A673 (cell line): Measurements from ENCODE around the gene RGS21. TPM values are rescaled to one million over a fixed set of nuclear protein-coding genes. Genes with fewer than 3 reads are reported as not detected.

Experiments used
- BruUV-seq: library from RNA; stranded (reverse); fragments of 400-500 nt; replicated peaks from 2 replicates; lab custom pipeline; 2021; lab: Mats Ljungman, UMichigan
- CTCF ChIA-PET: fragments of 300-600 bp; sonication (Branson Sonifier 250); formaldehyde crosslinking; loops from one replicate; lab custom pipeline; 2022; ENCODE audit warnings: antibody characterized with exemption; lab: Charles Lee
- POLR2A ChIA-PET: fragments of 300-600 bp; sonication (Branson Sonifier 250); formaldehyde crosslinking; loops from one replicate; lab custom pipeline; 2022; ENCODE audit warnings: antibody characterized with exemption; ENCODE audit not compliant: low non-redundant PET; lab: Charles Lee
- DNase-seq: peaks from one replicate; pipeline ENCODE4 v3.0.0-alpha.2; 2015; ENCODE audit warnings: low spot score
- H3K27ac ChIP-seq: fragments of 200-600 bp; sonication (generic); 2 replicates; pipeline ENCODE4 v1.5.1; 2016; ENCODE audit warnings: mixed run types, low read depth, mild to moderate bottlenecking, mixed read lengths, antibody characterized with exemption, low read length; ENCODE audit not compliant: poor library complexity, severe bottlenecking
- H3K27me3 ChIP-seq: fragments of 200-600 bp; sonication (generic); replicated peaks from 2 replicates; pipeline ENCODE4 v1.6.1; 2017; ENCODE audit warnings: mixed run types, low read depth, mild to moderate bottlenecking, mixed read lengths, antibody characterized with exemption, low read length; ENCODE audit not compliant: insufficient read depth, poor library complexity
- H3K36me3 ChIP-seq: fragments of 200-600 bp; sonication (generic); 2 replicates; pipeline ENCODE4 v1.6.1; 2016; ENCODE audit warnings: mixed run types, mild to moderate bottlenecking, mixed read lengths, antibody characterized with exemption, low read length; ENCODE audit not compliant: insufficient read depth, poor library complexity, severe bottlenecking
- H3K4me1 ChIP-seq: fragments of 200-600 bp; sonication (generic); 2 replicates; pipeline ENCODE4 v1.6.1; 2017; ENCODE audit warnings: mixed run types, mild to moderate bottlenecking, mixed read lengths, antibody characterized with exemption, low read length; ENCODE audit not compliant: insufficient read depth, poor library complexity, severe bottlenecking
- H3K4me3 ChIP-seq: fragments of 200-600 bp; sonication (generic); 2 replicates; pipeline ENCODE4 v1.5.1; 2016; ENCODE audit warnings: low read depth, mixed run types, mild to moderate bottlenecking, mixed read lengths, low read length; ENCODE audit not compliant: poor library complexity, severe bottlenecking
- H3K9me3 ChIP-seq: fragments of 200-600 bp; sonication (generic); 2 replicates; pipeline ENCODE4 v1.6.1; 2016; ENCODE audit warnings: mixed run types, low read depth, mild to moderate bottlenecking, mixed read lengths, antibody characterized with exemption, low read length; ENCODE audit not compliant: poor library complexity, severe bottlenecking
- EZH2 ChIP-seq: fragments of 200-600 bp; sonication (generic); IDR thresholded peaks from 2 replicates; pipeline ENCODE4 v1.6.1; 2017; ENCODE audit warnings: borderline replicate concordance, low read depth, mild to moderate bottlenecking, mixed read lengths, antibody characterized with exemption, low read length; ENCODE audit not compliant: poor library complexity, severe bottlenecking
- intact Hi-C: fragments of 100-400 bp; cut with micrococcal nuclease; formaldehyde crosslinking; loops from one replicate; pipeline ENCODE4 v1.10.0; 2022; ENCODE audit not compliant: unreplicated experiment
- total RNA-seq: library from RNA; stranded (reverse); gene quantifications from 2 replicates; pipeline ENCODE4 v1.2.3, GENCODE V29; 2021
- TF ChIP-seq, protein P1 (sequence below): fragments of 300-800, 200-600 bp; sonication (generic); conservative IDR thresholded peaks from 2 replicates; pipeline ENCODE4 v1.5.1; 2017; ENCODE audit warnings: low read depth, mild to moderate bottlenecking, antibody characterized with exemption, low read length, moderate library complexity, mixed read lengths

RGS21 gene
- total RNA-seq, 1 experiment from 2014 or later = 0.43 TPM

DNA sequence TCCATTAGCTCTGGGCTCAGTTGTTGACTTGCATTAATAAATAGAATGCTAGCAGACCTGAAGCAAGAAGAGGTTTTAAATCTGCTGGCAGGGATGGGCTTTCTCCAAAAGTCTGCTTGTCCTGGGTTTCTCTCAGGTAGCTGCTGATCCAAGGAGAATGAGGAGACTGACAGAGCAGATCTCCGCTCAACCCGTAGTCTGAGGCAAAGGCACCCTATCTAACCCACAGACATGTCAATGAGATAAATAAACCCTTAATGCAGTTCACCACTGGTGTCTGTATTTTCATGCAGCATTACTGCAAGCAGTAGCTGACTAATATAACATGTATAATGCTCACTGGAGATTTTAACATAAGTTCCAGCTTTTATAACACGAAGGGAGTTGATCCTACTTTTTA is 44.1 kb upstream of the RGS21 start:
- TF ChIP-seq, protein P1, sequence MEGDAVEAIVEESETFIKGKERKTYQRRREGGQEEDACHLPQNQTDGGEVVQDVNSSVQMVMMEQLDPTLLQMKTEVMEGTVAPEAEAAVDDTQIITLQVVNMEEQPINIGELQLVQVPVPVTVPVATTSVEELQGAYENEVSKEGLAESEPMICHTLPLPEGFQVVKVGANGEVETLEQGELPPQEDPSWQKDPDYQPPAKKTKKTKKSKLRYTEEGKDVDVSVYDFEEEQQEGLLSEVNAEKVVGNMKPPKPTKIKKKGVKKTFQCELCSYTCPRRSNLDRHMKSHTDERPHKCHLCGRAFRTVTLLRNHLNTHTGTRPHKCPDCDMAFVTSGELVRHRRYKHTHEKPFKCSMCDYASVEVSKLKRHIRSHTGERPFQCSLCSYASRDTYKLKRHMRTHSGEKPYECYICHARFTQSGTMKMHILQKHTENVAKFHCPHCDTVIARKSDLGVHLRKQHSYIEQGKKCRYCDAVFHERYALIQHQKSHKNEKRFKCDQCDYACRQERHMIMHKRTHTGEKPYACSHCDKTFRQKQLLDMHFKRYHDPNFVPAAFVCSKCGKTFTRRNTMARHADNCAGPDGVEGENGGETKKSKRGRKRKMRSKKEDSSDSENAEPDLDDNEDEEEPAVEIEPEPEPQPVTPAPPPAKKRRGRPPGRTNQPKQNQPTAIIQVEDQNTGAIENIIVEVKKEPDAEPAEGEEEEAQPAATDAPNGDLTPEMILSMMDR = no peak
- TF ChIP-seq EZH2 = no peak
- POLR2A ChIA-PET = no interaction called here

DNA sequence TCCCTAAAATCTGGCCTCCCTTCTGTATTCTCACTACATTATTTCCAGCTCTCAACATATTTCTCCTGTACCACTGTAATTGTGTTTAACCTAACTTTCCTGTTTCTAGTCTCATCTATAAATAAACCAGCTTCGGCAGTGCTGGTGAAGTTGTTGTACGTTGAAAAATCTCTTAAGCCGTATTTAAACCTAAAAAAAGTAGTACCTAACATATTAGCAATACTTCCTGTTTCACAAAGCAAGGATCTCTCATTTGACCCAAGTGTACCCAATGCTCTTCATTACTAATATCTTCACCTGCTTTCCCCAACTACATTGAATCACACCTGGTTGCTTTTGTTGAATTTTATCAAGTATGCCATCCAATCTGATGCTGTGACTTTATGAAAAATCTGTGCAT is 42.2 kb upstream of the RGS21 start:
- Histone ChIP-seq H3K4me1 (no peaks in the 10 kb centered on the region), H3K27me3 (no peaks in the 10 kb centered on the region), H3K27ac (no peak overlapping the region), H3K9me3 (no peaks in the 10 kb centered on the region), H3K4me3 (no peak overlapping the region), H3K36me3 (no peaks in the 10 kb centered on the region)
- no peak for TF ChIP-seq EZH2
- TF ChIP-seq, protein P1 = no peak
- BruUV-seq = no TSS peak
- ChIA-PET CTCF (no interaction called here), POLR2A (no interaction called here)
- intact Hi-C loops = no loop called here
- no peak for DNase-seq

More for the DNA sequence above, 44.1 kb upstream of the RGS21 start:
- H3K9me3 ChIP-seq = no peaks in the 10 kb centered on the region
- H3K4me1 ChIP-seq = no peaks in the 10 kb centered on the region
- no peak overlapping the region for H3K4me3 ChIP-seq
- BruUV-seq = no TSS peak
- no peaks in the 10 kb centered on the region for H3K36me3 ChIP-seq
- intact Hi-C loops = no loop called here
- no peak overlapping the region for H3K27ac ChIP-seq
- no peak for DNase-seq
- H3K27me3 ChIP-seq = no peaks in the 10 kb centered on the region
- CTCF ChIA-PET = no interaction called here

DNA sequence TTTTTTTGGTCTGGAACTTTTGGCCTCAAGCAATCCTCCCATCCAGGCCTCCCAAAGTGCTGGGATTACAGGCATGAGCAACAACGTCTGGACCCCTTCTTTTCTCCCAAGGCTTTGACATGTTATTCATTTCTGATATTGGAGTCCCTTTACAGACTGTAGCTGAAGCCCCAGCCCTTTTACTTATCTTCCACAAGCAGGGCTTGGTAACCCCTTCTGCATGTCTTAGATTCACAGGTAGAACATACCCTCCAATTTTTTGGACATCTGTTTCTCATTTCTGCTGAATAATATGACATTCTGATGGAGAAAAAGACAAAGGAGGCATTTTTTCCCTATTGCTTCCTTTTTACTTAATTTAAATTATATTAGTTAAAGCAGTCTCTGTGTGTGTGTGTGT is 39.2 kb upstream of the RGS21 start:
- Histone ChIP-seq H3K4me3 (no peak overlapping the region), H3K27me3 (no peaks in the 10 kb centered on the region), H3K27ac (no peak overlapping the region), H3K36me3 (no peaks in the 10 kb centered on the region), H3K9me3 (peaks cover 18% of the 10 kb centered on the region), H3K4me1 (no peaks in the 10 kb centered on the region)
- intact Hi-C loops = no loop called here
- no peak for DNase-seq
- POLR2A ChIA-PET = no interaction called here
- no TSS peak for BruUV-seq
- TF ChIP-seq EZH2 = no peak
- TF ChIP-seq, protein P1 = no peak
- CTCF ChIA-PET = no interaction called here
